Panc1 (cell line): Measurements from ENCODE around the gene GGA2. TPM values are rescaled to one million over a fixed set of nuclear protein-coding genes. Genes with fewer than 3 reads are reported as not detected.

Source experiments
- ATAC-seq: fragments of 200-7000 bp; cut with Tn5 transposase; 2 replicates; pipeline ENCODE4 v1.9.1; 2020; ENCODE audit warnings: mild to moderate bottlenecking, moderate library complexity
- BruUV-seq: library from RNA; stranded (reverse); fragments of 400-500 nt; replicated peaks from 2 replicates; lab custom pipeline; 2021; lab: Mats Ljungman, UMichigan
- CTCF ChIA-PET: fragments of 300-600 bp; sonication (Branson Sonifier 250); formaldehyde crosslinking; loops from one replicate; lab custom pipeline; 2022; ENCODE audit warnings: antibody characterized with exemption; lab: Charles Lee
- POLR2A ChIA-PET: fragments of 300-600 bp; sonication (Branson Sonifier 250); formaldehyde crosslinking; loops from one replicate; lab custom pipeline; 2022; ENCODE audit warnings: antibody characterized with exemption; lab: Charles Lee
- DNase-seq: peaks from one replicate; pipeline ENCODE4 v3.0.0-alpha.2; 2010; ENCODE audit warnings: low read depth, low spot score
- H3K27ac ChIP-seq: 2 replicates; pipeline ENCODE4 v1.5.1; 2011; ENCODE audit warnings: mild to moderate bottlenecking, low read length, inconsistent platforms
- H3K27me3 ChIP-seq: fragments of 200-500 bp; sonication (Bioruptor generic); 2 replicates; pipeline ENCODE4 v1.6.0; 2014; ENCODE audit warnings: low read length, inconsistent platforms; ENCODE audit not compliant: control insufficient read depth, insufficient read depth
- H3K36me3 ChIP-seq: fragments of 200-500 bp; sonication (Bioruptor generic); 2 replicates; pipeline ENCODE4 v1.5.1; 2014; ENCODE audit warnings: inconsistent platforms, mild to moderate bottlenecking, low read length, moderate library complexity; ENCODE audit not compliant: control insufficient read depth, insufficient read depth
- H3K4me1 ChIP-seq: 2 replicates; pipeline ENCODE4 v1.5.1; 2011; ENCODE audit warnings: inconsistent platforms, mild to moderate bottlenecking, low read length, moderate library complexity; ENCODE audit not compliant: control insufficient read depth, insufficient read depth
- H3K4me3 ChIP-seq, 2 experiments: 2 replicates each; pipeline ENCODE4 v1.5.1; 2011 to 2012; ENCODE audit warnings: low read depth in 2 of 2, low read length in 2 of 2, mild to moderate bottlenecking in 2 of 2, inconsistent platforms in 1 of 2, moderate library complexity in 1 of 2
- H3K9me3 ChIP-seq: fragments of 200-500 bp; sonication (Bioruptor generic); 2 replicates; pipeline ENCODE4 v1.5.1; 2014; ENCODE audit warnings: low read depth, mild to moderate bottlenecking, inconsistent platforms, low read length, moderate library complexity; ENCODE audit not compliant: control insufficient read depth, insufficient read depth
- CTCF ChIP-seq: fragments of 450-650 bp; IDR thresholded peaks from 2 replicates; pipeline ENCODE4 v1.5.1; 2017; ENCODE audit warnings: mild to moderate bottlenecking
- POLR2AphosphoS5 ChIP-seq: IDR thresholded peaks from 2 replicates; pipeline ENCODE4 v1.6.1; 2012; ENCODE audit warnings: mild to moderate bottlenecking, low read depth, low read length, moderate library complexity
- SIN3A ChIP-seq: IDR thresholded peaks from 2 replicates; pipeline ENCODE4 v1.6.1; 2012; ENCODE audit warnings: low read depth, mild to moderate bottlenecking, low read length, moderate library complexity, borderline replicate concordance; ENCODE audit not compliant: insufficient read depth
- TCF7L2 ChIP-seq: IDR thresholded peaks from 2 replicates; pipeline ENCODE4 v1.6.1; 2011; ENCODE audit warnings: mild to moderate bottlenecking, low read depth, low read length, inconsistent platforms
- in situ Hi-C: cut with HindIII; loops from 2 replicates; pipeline ENCODE4 v1.10.0; 2016; ENCODE audit warnings: low sequenced_read_pairs, low pct_unique_long_range_greater_than_20kb
- intact Hi-C: fragments of 100-400 bp; cut with micrococcal nuclease; formaldehyde crosslinking; loops from one replicate; pipeline ENCODE4 v1.10.0; 2022; ENCODE audit not compliant: unreplicated experiment
- total RNA-seq: library from RNA; stranded (reverse); gene quantifications from one replicate; pipeline ENCODE4 v1.2.1, GENCODE V29; 2021; ENCODE audit not compliant: unreplicated experiment
- TF ChIP-seq, protein P1 (sequence below), 2 experiments: IDR thresholded peaks; 2 replicates each; pipeline ENCODE4 v1.6.1; 2011 to 2012; ENCODE audit warnings: low read depth in 2 of 2, control low read depth in 1 of 2, low read length in 1 of 2, mild to moderate bottlenecking in 1 of 2, moderate library complexity in 1 of 2; ENCODE audit not compliant: insufficient read depth in 1 of 2

Gene GGA2
- total RNA-seq, 1 experiment from 2014 or later: 100 TPM

DNA sequence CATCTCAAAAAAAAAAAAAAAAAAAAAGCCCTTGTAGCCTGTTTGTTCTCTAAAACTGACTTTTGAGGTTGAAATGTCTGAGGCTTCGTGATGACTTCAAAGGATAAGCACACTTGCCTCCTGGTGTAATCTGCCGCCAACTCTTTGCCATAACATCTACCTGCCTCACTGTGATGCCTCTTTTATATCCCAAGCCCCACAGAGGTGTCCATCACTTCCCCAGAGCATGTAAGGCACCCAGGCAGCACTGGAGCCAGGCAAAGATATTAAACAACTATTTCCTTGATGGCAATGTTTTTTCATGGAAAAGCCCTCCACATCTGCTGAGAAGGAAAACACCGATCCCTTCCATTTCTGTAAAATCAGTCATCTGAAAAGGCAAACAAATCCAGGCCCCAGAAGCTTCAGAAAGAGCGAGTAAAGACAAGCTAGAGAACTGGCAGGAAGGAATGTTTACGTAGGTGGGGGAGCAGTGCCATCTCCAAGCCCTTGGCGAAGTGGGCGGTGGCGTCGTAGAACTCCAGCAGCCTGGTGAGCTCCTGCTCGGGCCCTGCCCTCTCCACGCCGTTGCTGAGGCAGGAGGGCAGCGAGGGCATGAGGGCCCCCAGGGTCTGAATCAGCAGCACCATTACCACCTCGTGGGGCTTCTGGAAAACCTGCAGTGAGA lies 85.9 kb downstream of the GGA2 start:
- peak; percentile 59 for ATAC-seq
- ChIA-PET POLR2A (no interaction called here), CTCF (interaction anchor here (0.6 to 2.7 kb wide), 3 partner anchors 10 to 89 kb away, joined by 3 to 10 read pairs (median 5); no protein-coding TSS in a partner anchor)
- H3K36me3 ChIP-seq: no peaks in the 10 kb centered on the region
- BruUV-seq: no TSS peak
- no peaks in the 10 kb centered on the region for H3K9me3 ChIP-seq
- in situ Hi-C loops: no loop called here
- no peak for DNase-seq
- H3K4me1 ChIP-seq: peaks cover 34% of the 10 kb centered on the region
- TF ChIP-seq TCF7L2: peak; percentile 48; the same call in 1 of the 2 replicates
- TF ChIP-seq, protein P1, sequence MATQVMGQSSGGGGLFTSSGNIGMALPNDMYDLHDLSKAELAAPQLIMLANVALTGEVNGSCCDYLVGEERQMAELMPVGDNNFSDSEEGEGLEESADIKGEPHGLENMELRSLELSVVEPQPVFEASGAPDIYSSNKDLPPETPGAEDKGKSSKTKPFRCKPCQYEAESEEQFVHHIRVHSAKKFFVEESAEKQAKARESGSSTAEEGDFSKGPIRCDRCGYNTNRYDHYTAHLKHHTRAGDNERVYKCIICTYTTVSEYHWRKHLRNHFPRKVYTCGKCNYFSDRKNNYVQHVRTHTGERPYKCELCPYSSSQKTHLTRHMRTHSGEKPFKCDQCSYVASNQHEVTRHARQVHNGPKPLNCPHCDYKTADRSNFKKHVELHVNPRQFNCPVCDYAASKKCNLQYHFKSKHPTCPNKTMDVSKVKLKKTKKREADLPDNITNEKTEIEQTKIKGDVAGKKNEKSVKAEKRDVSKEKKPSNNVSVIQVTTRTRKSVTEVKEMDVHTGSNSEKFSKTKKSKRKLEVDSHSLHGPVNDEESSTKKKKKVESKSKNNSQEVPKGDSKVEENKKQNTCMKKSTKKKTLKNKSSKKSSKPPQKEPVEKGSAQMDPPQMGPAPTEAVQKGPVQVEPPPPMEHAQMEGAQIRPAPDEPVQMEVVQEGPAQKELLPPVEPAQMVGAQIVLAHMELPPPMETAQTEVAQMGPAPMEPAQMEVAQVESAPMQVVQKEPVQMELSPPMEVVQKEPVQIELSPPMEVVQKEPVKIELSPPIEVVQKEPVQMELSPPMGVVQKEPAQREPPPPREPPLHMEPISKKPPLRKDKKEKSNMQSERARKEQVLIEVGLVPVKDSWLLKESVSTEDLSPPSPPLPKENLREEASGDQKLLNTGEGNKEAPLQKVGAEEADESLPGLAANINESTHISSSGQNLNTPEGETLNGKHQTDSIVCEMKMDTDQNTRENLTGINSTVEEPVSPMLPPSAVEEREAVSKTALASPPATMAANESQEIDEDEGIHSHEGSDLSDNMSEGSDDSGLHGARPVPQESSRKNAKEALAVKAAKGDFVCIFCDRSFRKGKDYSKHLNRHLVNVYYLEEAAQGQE (IDR thresholded peaks at IDR 0.05; ENCODE audit: insufficient read depth in 1 of 2, low read depth in 2 of 2, low read length in 1 of 2): no peak
- H3K4me3 ChIP-seq: no peak overlapping the region
- H3K27me3 ChIP-seq: no peaks in the 10 kb centered on the region
- intact Hi-C loops: no loop called here
- peak overlapping the region; percentile 84 for H3K27ac ChIP-seq

DNA sequence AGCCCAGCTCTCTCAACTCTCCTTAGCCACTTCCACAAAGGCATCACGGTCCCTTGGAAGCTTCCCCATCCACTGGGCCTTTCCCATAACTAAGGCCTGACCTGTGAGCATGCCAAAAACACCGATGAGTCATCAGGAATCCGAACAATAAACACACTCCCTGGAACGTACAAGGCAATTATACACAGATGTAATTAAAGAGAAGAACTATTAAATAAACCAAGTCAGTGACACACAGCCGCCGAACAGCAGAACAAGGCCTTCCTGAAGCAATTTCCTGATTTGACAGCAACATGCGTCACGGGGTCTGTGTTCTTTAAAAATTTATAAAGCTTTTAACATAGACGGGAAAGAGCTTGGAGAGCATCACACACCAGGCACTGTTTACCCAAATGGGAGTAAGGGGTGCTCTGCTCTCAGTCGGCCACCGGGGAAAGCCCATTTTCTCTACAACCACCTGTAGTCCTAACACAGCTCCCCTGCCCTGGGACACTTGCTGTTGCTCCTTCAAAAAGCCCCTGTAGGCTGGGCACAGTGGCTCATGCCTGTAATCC lies 86.7 kb downstream of the GGA2 start:
- Histone ChIP-seq H3K36me3 (no peaks in the 10 kb centered on the region), H3K27me3 (no peaks in the 10 kb centered on the region), H3K4me3 (peak overlapping the region in 1 of 2 experiments; percentile 11; a peak in 1 of 4 replicates), H3K27ac (peak overlapping the region; percentile 84), H3K9me3 (no peaks in the 10 kb centered on the region), H3K4me1 (peaks cover 34% of the 10 kb centered on the region)
- CTCF ChIA-PET: interaction anchor here (0.5 to 2.7 kb wide), 4 partner anchors 8 to 15 kb away, joined by 5 to 10 read pairs (median 6); no protein-coding TSS in a partner anchor
- intact Hi-C loops (no loop called here), in situ Hi-C loops (no loop called here)
- TF ChIP-seq, protein P1 (IDR thresholded peaks at IDR 0.05; ENCODE audit: insufficient read depth in 1 of 2, low read depth in 2 of 2, low read length in 1 of 2): no peak
- TF ChIP-seq POLR2AphosphoS5 (peak; percentile 92; the same call in 1 of the 2 replicates), TCF7L2 (peak; percentile 84), CTCF (no peak), SIN3A (no peak)
- peak; percentile 86 for DNase-seq
- POLR2A ChIA-PET: interaction anchor here (0.6 kb wide), 1 partner anchor 108 kb away, joined by 3 read pairs; no protein-coding TSS in a partner anchor
- peak; percentile 97 for ATAC-seq
- no TSS peak for BruUV-seq
